Measurements from ENCODE around the gene CEACAM7.

DNA sequence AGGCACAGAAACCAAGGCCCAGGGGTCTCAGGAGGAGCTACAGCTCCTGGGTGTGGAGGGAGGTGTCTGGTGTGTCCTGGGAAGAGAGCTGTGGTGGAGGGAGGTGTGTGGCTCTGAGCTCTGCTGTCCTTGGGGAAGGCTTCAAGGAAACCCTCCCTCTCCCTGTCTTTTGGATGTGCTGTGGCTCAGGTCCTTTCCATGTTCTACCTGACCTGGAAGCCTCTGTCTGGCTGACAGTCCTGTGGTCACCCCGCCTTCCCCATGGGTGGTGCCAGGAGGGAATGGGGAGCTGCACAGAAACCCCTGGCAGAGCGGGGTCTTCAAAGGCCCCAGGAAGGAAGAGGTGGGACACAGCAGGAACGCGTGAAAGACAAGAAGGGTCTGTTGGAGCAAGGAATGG is 617 bp upstream of the CEACAM7 start:
- TF ChIP-seq L3MBTL2 (conservative IDR thresholded peaks at IDR 0.05) = no peak
- no peak for TF ChIP-seq HDGF (IDR thresholded peaks at IDR 0.05; ENCODE audit: borderline replicate concordance)
- TF ChIP-seq CTBP1 (IDR thresholded peaks at IDR 0.05; ENCODE audit: borderline replicate concordance) = no peak
- TF ChIP-seq SP1 (IDR thresholded peaks at IDR 0.05) = no peak
- TF ChIP-seq FOXA1 (IDR thresholded peaks at IDR 0.05) = no peak
- no peak for TF ChIP-seq FOXM1 (IDR thresholded peaks at IDR 0.05; ENCODE audit: borderline replicate concordance)
- TF ChIP-seq ARNT (IDR thresholded peaks at IDR 0.05) = no peak

Data from HEK293T (cell line).